Sciatic nerve (tissue), 2 donors: Measurements from ENCODE around the gene ATOH8. TPM values are rescaled to one million over a fixed set of nuclear protein-coding genes. Genes with fewer than 3 reads are reported as not detected.
A peak's percentile ranks its signal among the peaks of the same experiment; 100 is the strongest.

Experiments
- ATAC-seq: fragments of 200-7000 bp; cut with Tn5 transposase; one replicate; pipeline ENCODE4 v1.9.1; 2020; ENCODE audit warnings: mild to moderate bottlenecking, moderate library complexity
- DNase-seq: peaks from one replicate; pipeline ENCODE4 v3.0.0-alpha.2; 2020; ENCODE audit warnings: low spot score
- intact Hi-C: fragments of 100-400 bp; cut with DNase I; formaldehyde crosslinking; loops from one replicate; pipeline ENCODE4 v1.14.2; 2022
- total RNA-seq: library from RNA; stranded (reverse); fragmentation: NEBNext Ultra II Directional; extraction: Animal tissue kit (Norgen Biotek cat#: 25700); gene quantifications from one replicate; pipeline ENCODE4 v1.2.1, GENCODE V29; 2021
- donor health status: DM: no; HTN: no; CAD: no.
- donor health status: DM: no; HTN: no; CAD: no.

ATOH8 gene
- total RNA-seq, 1 donor from 2014 or later, result 57.2 TPM

- DNase-seq (no peak), ATAC-seq (peak; percentile 74)
- intact Hi-C loops, result loop anchor here (5.0 kb wide), 1 partner anchor 79 kb away; no protein-coding TSS in a partner anchor
Observed at GRCh38 chr2:85733121-85733960, 20.4 kb upstream of the ATOH8 start.

- DNase-seq, result no peak
- intact Hi-C loops, result loop anchor here (5.0 kb wide), 1 partner anchor 78 kb away; no protein-coding TSS in a partner anchor
Observed at GRCh38 chr2:85734015-85734414, 19.8 kb upstream of the ATOH8 start.

GRCh38 chr2:85734942-85735608 lies 18.7 kb upstream of the ATOH8 start:
- ATAC-seq (no peak), DNase-seq (no peak)
- intact Hi-C loops, result loop anchor here (5.0 kb wide), 1 partner anchor 77 kb away; no protein-coding TSS in a partner anchor

More at GRCh38 chr2:85734015-85734414, 19.8 kb upstream of the ATOH8 start:
- no peak for ATAC-seq

GRCh38 chr2:85735691-85736090 lies 18.1 kb upstream of the ATOH8 start:
- intact Hi-C loops, result no loop called here
- ATAC-seq, result no peak

GRCh38 chr2:85736456-85737355 lies 17.1 kb upstream of the ATOH8 start:
- ATAC-seq (no peak), DNase-seq (no peak)
- intact Hi-C loops, result no loop called here

More at GRCh38 chr2:85735691-85736090, 18.1 kb upstream of the ATOH8 start:
- DNase-seq, result no peak

GRCh38 chr2:85737481-85737880 lies 16.3 kb upstream of the ATOH8 start:
- intact Hi-C loops, result no loop called here
- DNase-seq (peak; percentile 86), ATAC-seq (peak; percentile 79)

GRCh38 chr2:85737961-85738360 lies 15.8 kb upstream of the ATOH8 start:
- no peak for ATAC-seq
- intact Hi-C loops, result no loop called here
- DNase-seq, result no peak

GRCh38 chr2:85740193-85740592 lies 13.6 kb upstream of the ATOH8 start:
- ATAC-seq, result no peak
- intact Hi-C loops, result no loop called here
- no peak for DNase-seq

- DNase-seq (no peak), ATAC-seq (no peak)
- intact Hi-C loops, result no loop called here
Observed at GRCh38 chr2:85741211-85741832, 12.5 kb upstream of the ATOH8 start.

- DNase-seq (peak; percentile 86), ATAC-seq (peak; percentile 78)
- intact Hi-C loops, result no loop called here
Observed at GRCh38 chr2:85741833-85742455, 11.8 kb upstream of the ATOH8 start.

GRCh38 chr2:85743304-85743978 lies 10.3 kb upstream of the ATOH8 start:
- no peak for ATAC-seq
- intact Hi-C loops, result no loop called here
- peak; percentile 60 for DNase-seq

- no peak for ATAC-seq
- no peak for DNase-seq
- intact Hi-C loops, result no loop called here
Observed at GRCh38 chr2:85744055-85744454, 9.7 kb upstream of the ATOH8 start.

GRCh38 chr2:85744741-85745601 lies 8.8 kb upstream of the ATOH8 start:
- peak; percentile 77 for DNase-seq
- intact Hi-C loops, result no loop called here
- ATAC-seq, result peak; percentile 67

- no peak for ATAC-seq
- intact Hi-C loops, result no loop called here
- peak; percentile 59 for DNase-seq
Observed at GRCh38 chr2:85745619-85746018, 8.2 kb upstream of the ATOH8 start.

- DNase-seq, result no peak
- no peak for ATAC-seq
- intact Hi-C loops, result no loop called here
Observed at GRCh38 chr2:85746321-85747004, 7.3 kb upstream of the ATOH8 start.

- intact Hi-C loops, result no loop called here
- ATAC-seq (no peak), DNase-seq (no peak)
Observed at GRCh38 chr2:85747441-85747840, 6.3 kb upstream of the ATOH8 start.
